AG04450 (cell line): ENCODE data around the gene UBXN2A. TPM values are rescaled to one million over a fixed set of nuclear protein-coding genes. Genes with fewer than 3 reads are reported as not detected.

Experiments
- CTCF ChIA-PET: fragments of 300-600, 350-600 bp; formaldehyde crosslinking; extraction: SDS; loops from one replicate; lab custom pipeline; 2022; ENCODE audit warnings: antibody characterized with exemption, inconsistent platforms; lab: Charles Lee
- POLR2A ChIA-PET: fragments of 350-600 bp; formaldehyde crosslinking; extraction: SDS; loops from one replicate; lab custom pipeline; 2021; ENCODE audit warnings: antibody characterized with exemption, inconsistent platforms; lab: Yijun Ruan, JAX
- DNase-seq: peaks from one replicate; pipeline ENCODE4 v3.0.0-alpha.2; 2011; ENCODE audit warnings: low read depth, low spot score
- H3K27ac ChIP-seq: one replicate; pipeline ENCODE4 v1.5.1; 2012; ENCODE audit warnings: low read depth, low read length, control low read depth
- H3K27me3 ChIP-seq: one replicate; pipeline ENCODE4 v1.6.0; 2012; ENCODE audit warnings: low read length; ENCODE audit not compliant: control insufficient read depth, insufficient read depth
- H3K4me3 ChIP-seq: 2 replicates; pipeline ENCODE4 v1.5.1; 2011; ENCODE audit warnings: mild to moderate bottlenecking, low read depth, low read length, control low read depth
- H3K9me3 ChIP-seq: 2 replicates; pipeline ENCODE4 v1.5.1; 2012; ENCODE audit warnings: low read length; ENCODE audit not compliant: control insufficient read depth, insufficient read depth
- polyA minus RNA-seq: library from RNA; depleted of rRNA, polyadenylated mRNA; stranded (reverse); fragments of >200 nt; gene quantifications from 2 replicates; pipeline ENCODE4 v1.2.3, GENCODE V29; 2011; rRNA and poly(A)+ RNA removed
- polyA plus RNA-seq: library from polyadenylated mRNA; depleted of rRNA; stranded (reverse); fragments of >200 nt; gene quantifications from 2 replicates; pipeline ENCODE4 v1.2.3, GENCODE V29; 2011; rRNA removed
- TF ChIP-seq, protein P1 (sequence below): IDR thresholded peaks from 2 replicates; pipeline ENCODE4 v1.5.1; 2011; ENCODE audit warnings: low read depth, low read length, control low read depth, inconsistent platforms

The UBXN2A gene, protein sequence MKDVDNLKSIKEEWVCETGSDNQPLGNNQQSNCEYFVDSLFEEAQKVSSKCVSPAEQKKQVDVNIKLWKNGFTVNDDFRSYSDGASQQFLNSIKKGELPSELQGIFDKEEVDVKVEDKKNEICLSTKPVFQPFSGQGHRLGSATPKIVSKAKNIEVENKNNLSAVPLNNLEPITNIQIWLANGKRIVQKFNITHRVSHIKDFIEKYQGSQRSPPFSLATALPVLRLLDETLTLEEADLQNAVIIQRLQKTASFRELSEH
- polyA plus RNA-seq, result 9.0 and 13.1 TPM in 2 replicates
- 4.2 and 5.0 TPM in 2 replicates for polyA minus RNA-seq

DNA sequence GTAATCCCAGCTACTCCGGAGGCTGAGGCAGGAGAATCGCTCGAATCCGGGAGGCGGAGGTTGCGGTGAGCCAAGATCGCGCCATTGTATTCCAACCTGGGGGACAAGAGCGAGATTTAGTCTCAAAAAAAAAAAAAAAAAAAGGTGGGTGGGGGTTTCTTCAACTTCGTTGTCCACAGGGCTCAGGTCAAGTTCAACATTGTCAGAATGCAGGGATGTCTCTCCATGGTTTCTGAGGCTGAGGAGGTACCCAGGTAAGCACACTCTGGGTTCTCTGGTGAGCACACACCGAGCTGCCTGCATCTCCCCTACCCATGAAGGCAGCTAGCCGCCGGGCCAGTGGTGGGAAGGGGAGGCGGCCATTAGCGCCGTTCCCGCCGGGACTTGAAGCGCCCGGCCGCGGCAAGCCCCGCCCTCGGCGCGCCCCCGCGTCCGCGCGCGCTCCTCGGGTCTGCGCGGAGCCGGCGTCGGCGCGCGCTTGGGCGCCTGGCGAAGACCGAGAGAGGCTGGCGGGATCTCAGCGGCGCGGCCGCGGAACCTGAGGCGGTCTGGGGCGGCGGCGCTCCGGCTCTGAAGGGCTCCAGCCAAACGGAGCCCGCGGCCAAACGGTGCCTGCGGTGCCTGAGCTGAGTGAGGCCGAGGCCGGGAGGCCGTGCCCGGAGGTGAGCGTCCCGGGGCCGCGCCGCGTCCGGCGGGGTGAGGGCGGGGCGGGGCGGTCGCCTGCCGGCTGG lies at the start of gene UBXN2A:
Gene UBXN2A, plus strand, starts transcription at position 477 of the 731 bp plus-strand sequence. CDS start 17,852 bp downstream, outside the sequence.
- CTCF ChIA-PET, result interaction anchor here (0.7 to 4.9 kb wide), 2 partner anchors 13 to 340 kb away, joined by 4 to 37 read pairs; partner anchors contain the start of gene ATAD2B
- Histone ChIP-seq H3K9me3 (no peaks in the 10 kb centered on the region), H3K4me3 (peak within 1 kb of the TSS; percentile 80), H3K27ac (peak within 1 kb of the TSS; percentile 65), H3K27me3 (no peaks in the 10 kb centered on the region)
- TF ChIP-seq, protein P1, sequence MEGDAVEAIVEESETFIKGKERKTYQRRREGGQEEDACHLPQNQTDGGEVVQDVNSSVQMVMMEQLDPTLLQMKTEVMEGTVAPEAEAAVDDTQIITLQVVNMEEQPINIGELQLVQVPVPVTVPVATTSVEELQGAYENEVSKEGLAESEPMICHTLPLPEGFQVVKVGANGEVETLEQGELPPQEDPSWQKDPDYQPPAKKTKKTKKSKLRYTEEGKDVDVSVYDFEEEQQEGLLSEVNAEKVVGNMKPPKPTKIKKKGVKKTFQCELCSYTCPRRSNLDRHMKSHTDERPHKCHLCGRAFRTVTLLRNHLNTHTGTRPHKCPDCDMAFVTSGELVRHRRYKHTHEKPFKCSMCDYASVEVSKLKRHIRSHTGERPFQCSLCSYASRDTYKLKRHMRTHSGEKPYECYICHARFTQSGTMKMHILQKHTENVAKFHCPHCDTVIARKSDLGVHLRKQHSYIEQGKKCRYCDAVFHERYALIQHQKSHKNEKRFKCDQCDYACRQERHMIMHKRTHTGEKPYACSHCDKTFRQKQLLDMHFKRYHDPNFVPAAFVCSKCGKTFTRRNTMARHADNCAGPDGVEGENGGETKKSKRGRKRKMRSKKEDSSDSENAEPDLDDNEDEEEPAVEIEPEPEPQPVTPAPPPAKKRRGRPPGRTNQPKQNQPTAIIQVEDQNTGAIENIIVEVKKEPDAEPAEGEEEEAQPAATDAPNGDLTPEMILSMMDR, result no peak
- DNase-seq, result no peak
- POLR2A ChIA-PET, result interaction anchor here (0.7 to 2.3 kb wide), 5 partner anchors 13 to 144 kb away, joined by 3 to 25 read pairs (median 7); partner anchors contain the start of genes ATAD2B and TP53I3

DNA sequence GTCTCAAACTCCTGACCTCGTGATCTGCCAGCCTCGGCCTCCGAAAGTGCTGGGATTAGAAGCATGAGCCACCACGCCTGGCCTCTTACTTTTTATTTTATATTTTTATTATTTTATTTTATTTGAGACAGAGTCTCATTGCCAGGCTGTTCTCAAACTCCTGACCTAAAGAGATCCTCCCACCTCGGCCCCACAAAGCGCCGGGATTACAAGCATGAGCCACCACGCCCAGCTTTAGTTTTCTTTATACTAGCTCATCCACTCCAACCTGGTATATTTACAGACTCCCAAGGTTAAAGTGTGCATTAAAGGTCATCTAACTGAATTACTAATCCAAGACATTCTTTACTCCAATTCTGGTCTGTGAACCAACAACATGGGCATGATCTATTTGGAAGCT lies 40.1 kb upstream of the UBXN2A start:
- Histone ChIP-seq H3K9me3 (no peaks in the 10 kb centered on the region), H3K27me3 (no peaks in the 10 kb centered on the region), H3K4me3 (no peak overlapping the region), H3K27ac (no peak overlapping the region)
- CTCF ChIA-PET, result interaction anchor here (0.6 to 3.9 kb wide), 2 partner anchors 26 to 1319 kb away, joined by 3 to 30 read pairs; partner anchors contain the start of gene ATAD2B
- no peak for DNase-seq
- POLR2A ChIA-PET, result no interaction called here
- TF ChIP-seq, protein P1, result no peak

DNA sequence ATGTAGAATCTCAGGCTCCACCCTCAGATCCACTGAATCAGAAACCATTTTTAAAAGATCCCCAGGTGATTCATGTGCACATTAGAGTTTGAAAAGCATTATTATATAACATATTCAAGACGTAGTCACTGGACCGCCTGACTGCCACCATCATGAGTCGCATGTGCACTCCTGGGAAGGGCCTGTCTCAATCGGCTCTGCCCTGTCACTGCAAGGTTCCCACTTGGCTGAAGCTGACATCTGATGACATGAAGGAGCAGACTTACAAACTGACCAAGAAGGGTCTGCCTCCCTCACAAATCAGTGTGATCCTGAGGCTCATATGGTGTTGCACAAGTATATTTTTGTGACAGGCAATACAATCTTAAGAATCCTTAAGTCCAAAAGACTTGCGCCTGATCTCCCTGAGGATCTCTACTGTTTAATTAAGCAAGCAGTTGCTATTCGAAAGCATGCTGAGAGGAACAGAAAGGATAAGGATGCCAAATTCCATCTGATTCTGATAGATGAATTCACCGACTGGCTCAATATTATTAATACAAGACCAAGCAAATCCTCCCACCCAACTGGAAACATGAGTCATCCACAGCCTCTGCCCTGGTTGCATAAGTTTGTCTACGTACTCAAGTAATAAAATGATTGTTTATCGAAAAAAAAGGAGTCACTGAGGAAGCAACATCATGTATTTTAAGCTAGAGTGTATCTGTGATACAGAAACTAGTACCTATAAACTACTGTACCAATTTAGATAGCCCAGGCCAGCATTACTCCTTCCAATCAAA lies 39.5 kb upstream of the UBXN2A start:
- Histone ChIP-seq H3K4me3 (no peak overlapping the region), H3K27ac (peak overlapping the region; percentile 59), H3K27me3 (no peaks in the 10 kb centered on the region), H3K9me3 (no peaks in the 10 kb centered on the region)
- TF ChIP-seq, protein P1, result no peak
- ChIA-PET POLR2A (interaction anchor here (0.9 kb wide), 1 partner anchor 27 kb away, joined by 8 read pairs; the partner anchor contains the start of gene ATAD2B), CTCF (interaction anchor here (0.7 to 3.9 kb wide), 3 partner anchors 26 to 98 kb away, joined by 5 to 30 read pairs (median 6); partner anchors contain the start of gene ATAD2B)
- peak; percentile 55 for DNase-seq

DNA sequence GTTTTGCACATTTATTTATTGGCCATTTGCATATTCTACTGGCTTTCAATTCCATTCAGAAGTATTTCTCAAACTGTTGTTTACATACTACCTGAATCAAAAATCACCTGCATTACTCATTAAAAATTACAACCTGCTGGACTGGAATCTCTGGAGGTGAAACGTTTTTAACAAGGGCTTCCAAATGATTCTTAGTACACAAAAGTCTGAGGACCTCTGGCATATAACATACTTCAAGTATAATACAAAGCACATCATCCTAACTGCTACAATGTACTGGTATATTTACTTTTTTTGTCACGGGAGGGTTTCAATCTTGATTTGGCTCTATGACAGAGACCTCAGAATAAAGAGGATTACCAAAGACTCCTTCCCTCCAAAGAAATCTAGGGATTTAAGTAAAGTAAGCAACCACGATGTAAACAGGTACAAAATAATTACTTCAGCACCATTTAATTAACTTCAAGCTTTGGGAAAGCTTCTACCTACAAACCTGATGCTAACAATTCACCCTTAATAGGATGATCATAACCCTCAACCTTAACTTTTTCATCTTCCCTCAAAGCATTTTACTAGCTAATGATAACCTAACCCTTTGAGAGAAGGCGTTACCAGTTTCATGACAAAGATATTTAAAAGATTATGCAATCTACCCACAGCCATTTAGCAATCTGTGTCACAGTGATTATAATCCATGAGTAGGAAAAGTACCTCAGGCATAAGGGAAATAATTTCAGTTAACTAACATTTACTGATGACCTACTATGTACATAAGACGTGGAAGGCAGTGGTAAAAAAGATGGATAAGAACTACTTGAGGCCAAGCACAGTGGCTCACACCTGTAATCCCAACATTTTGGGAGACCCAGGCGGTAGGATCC lies 38.1 kb upstream of the UBXN2A start:
- Histone ChIP-seq H3K27ac (no peak overlapping the region), H3K27me3 (no peaks in the 10 kb centered on the region), H3K9me3 (no peaks in the 10 kb centered on the region), H3K4me3 (no peak overlapping the region)
- CTCF ChIA-PET, result interaction anchor here (3.9 kb wide), 1 partner anchor 24 kb away, joined by 30 read pairs; the partner anchor contains the start of gene ATAD2B
- DNase-seq, result no peak
- POLR2A ChIA-PET, result no interaction called here
- TF ChIP-seq, protein P1, result no peak
